Chondrocyte (in vitro differentiated cells): ENCODE data around the gene SOD2. TPM values are rescaled to one million over a fixed set of nuclear protein-coding genes. Genes with fewer than 3 reads are reported as not detected.
A peak's percentile ranks its signal among the peaks of the same experiment; 100 is the strongest.
"Not testable (repeated sequence)": the region's sequence is repeated elsewhere in the genome, so short reads cannot be mapped to it uniquely, and the experiment has no call there.

ENCODE experiments used
- DNase-seq: peaks from one replicate; pipeline ENCODE4 v3.0.0; 2021; ENCODE audit warnings: mixed read lengths, low spot score
- H3K27ac Mint-ChIP-seq: one replicate; pipeline ENCODE4 v1.8.0; 2021; ENCODE audit warnings: mild to moderate bottlenecking, moderate library complexity, mixed read lengths; ENCODE audit not compliant: unreplicated experiment
- H3K27me3 Mint-ChIP-seq: 2 replicates; pipeline ENCODE4 v1.8.0; 2021; ENCODE audit warnings: low read depth, mixed read lengths
- H3K36me3 Mint-ChIP-seq: 2 replicates; pipeline ENCODE4 v1.8.0; 2021; ENCODE audit warnings: low read depth, mixed read lengths
- H3K4me1 Mint-ChIP-seq: 2 replicates; pipeline ENCODE4 v1.8.0; 2021; ENCODE audit warnings: low read depth, mild to moderate bottlenecking, mixed read lengths
- H3K4me3 Mint-ChIP-seq: one replicate; pipeline ENCODE4 v1.8.0; 2021; ENCODE audit warnings: mild to moderate bottlenecking, moderate library complexity, mixed read lengths; ENCODE audit not compliant: unreplicated experiment
- H3K9me3 Mint-ChIP-seq: 2 replicates; pipeline ENCODE4 v1.8.0; 2021; ENCODE audit warnings: low read depth, mixed read lengths
- CTCF ChIP-seq: fragments of 200-600 bp; sonication (generic); IDR thresholded peaks from 2 replicates; pipeline ENCODE4 v1.5.0; 2021; ENCODE audit warnings: antibody characterized with exemption, mild to moderate bottlenecking, moderate library complexity
- total RNA-seq: library from RNA; stranded (reverse); gene quantifications from 3 replicates; pipeline ENCODE4 v1.2.1, GENCODE V29; 2021

Gene SOD2
- total RNA-seq, 1 donor from 2014 or later = 61.5 TPM

- Mint-ChIP-seq H3K4me3 (peak overlapping the region; percentile 87), H3K36me3 (peaks cover 4% of the 10 kb centered on the region), H3K27me3 (no peaks in the 10 kb centered on the region), H3K27ac (peak overlapping the region; percentile 27), H3K4me1 (peaks cover 27% of the 10 kb centered on the region), H3K9me3 (no peaks in the 10 kb centered on the region)
- peak; percentile 92 for TF ChIP-seq CTCF
- DNase-seq = no peak
Observed at GRCh38 chr6:159691133-159691962, 1.7 kb downstream of the SOD2 start.

- not testable (repeated sequence) for H3K27ac Mint-ChIP-seq, H3K36me3 Mint-ChIP-seq, H3K27me3 Mint-ChIP-seq, H3K4me3 Mint-ChIP-seq, DNase-seq, H3K9me3 Mint-ChIP-seq
- peaks cover 27% of the 10 kb centered on the region for H3K4me1 Mint-ChIP-seq
Observed at GRCh38 chr6:159690135-159690534, 2.9 kb downstream of the SOD2 start.

- Mint-ChIP-seq H3K4me3 (no peak overlapping the region), H3K27me3 (no peaks in the 10 kb centered on the region), H3K4me1 (peaks cover 19% of the 10 kb centered on the region), H3K36me3 (peaks cover 14% of the 10 kb centered on the region), H3K9me3 (no peaks in the 10 kb centered on the region), H3K27ac (no peak overlapping the region)
- TF ChIP-seq CTCF = no peak
- no peak for DNase-seq
Observed at GRCh38 chr6:159689001-159689400, 4.0 kb downstream of the SOD2 start.

- Mint-ChIP-seq H3K36me3 (peaks cover 14% of the 10 kb centered on the region), H3K27ac (no peak overlapping the region), H3K9me3 (no peaks in the 10 kb centered on the region)
Observed at GRCh38 chr6:159688266-159688905, 4.7 kb downstream of the SOD2 start.

GRCh38 chr6:159687341-159687740 lies 5.7 kb downstream of the SOD2 start:
- Mint-ChIP-seq H3K9me3 (no peaks in the 10 kb centered on the region), H3K27me3 (no peaks in the 10 kb centered on the region), H3K27ac (no peak overlapping the region), H3K36me3 (peaks cover 14% of the 10 kb centered on the region), H3K4me3 (no peak overlapping the region), H3K4me1 (peaks cover 15% of the 10 kb centered on the region)
- TF ChIP-seq CTCF = peak; percentile 30
- no peak for DNase-seq

More at GRCh38 chr6:159688266-159688905, 4.7 kb downstream of the SOD2 start:
- peaks cover 15% of the 10 kb centered on the region for H3K4me1 Mint-ChIP-seq
- H3K27me3 Mint-ChIP-seq = no peaks in the 10 kb centered on the region
- no peak for TF ChIP-seq CTCF
- no peak overlapping the region for H3K4me3 Mint-ChIP-seq
- no peak for DNase-seq
